GM23338 (cell line): ENCODE measurements around the gene ZMAT5.

ENCODE experiments used
- CREB1 ChIP-seq: fragments of 250-450 bp; sonication (Bioruptor Pico); IDR thresholded peaks from 2 replicates; pipeline ENCODE4 v1.5.0; 2020; ENCODE audit warnings: low read depth, mild to moderate bottlenecking, moderate library complexity
- ETS1 ChIP-seq: IDR thresholded peaks from 2 replicates; pipeline ENCODE4 v1.6.1; 2016; ENCODE audit warnings: antibody characterized with exemption
- EZH2 ChIP-seq: fragments of 200-600 bp; sonication (generic); IDR thresholded peaks from one replicate; pipeline ENCODE4 v1.8.0; 2017; ENCODE audit warnings: antibody characterized with exemption, mild to moderate bottlenecking, low read depth; ENCODE audit not compliant: unreplicated experiment
- EZH2phosphoT487 ChIP-seq: fragments of 200-600 bp; sonication (generic); IDR thresholded peaks from one replicate; pipeline ENCODE4 v1.8.1; 2018; ENCODE audit warnings: antibody characterized with exemption; ENCODE audit not compliant: unreplicated experiment
- JUNB ChIP-seq: IDR thresholded peaks from one replicate; pipeline ENCODE4 v1.6.1; 2016; ENCODE audit warnings: antibody characterized with exemption; ENCODE audit not compliant: unreplicated experiment
- NANOG ChIP-seq: IDR thresholded peaks from 2 replicates; pipeline ENCODE4 v1.6.1; 2016; ENCODE audit warnings: antibody characterized with exemption, borderline replicate concordance
- POLR2AphosphoS5 ChIP-seq: IDR thresholded peaks from 2 replicates; pipeline ENCODE4 v1.6.1; 2016; ENCODE audit warnings: antibody characterized with exemption, low read depth
- REST ChIP-seq: IDR thresholded peaks from one replicate; pipeline ENCODE4 v1.6.1; 2018; ENCODE audit warnings: antibody characterized with exemption; ENCODE audit not compliant: unreplicated experiment
- STAT1 ChIP-seq: IDR thresholded peaks from one replicate; pipeline ENCODE4 v1.6.1; 2016; ENCODE audit warnings: antibody characterized with exemption; ENCODE audit not compliant: unreplicated experiment
- ZNF114 ChIP-seq: fragments of 250-450 bp; sonication (Bioruptor Pico); IDR thresholded peaks from 2 replicates; pipeline ENCODE4 v1.5.0; 2020; ENCODE audit warnings: mild to moderate bottlenecking, moderate library complexity
- ZNF331 ChIP-seq: fragments of 250-450 bp; sonication (Bioruptor Pico); IDR thresholded peaks from 2 replicates; pipeline ENCODE4 v1.5.0; 2020; ENCODE audit warnings: low read depth, mild to moderate bottlenecking, moderate library complexity
- TF ChIP-seq, protein P1 (sequence below), 2 experiments: fragments of 200-600 bp in 1 of 2; sonication (generic) in 1 of 2; conservative IDR thresholded peaks; 2 replicates each; pipeline versions ENCODE4 v1.5.1 to v1.6.1; 2016 to 2017; ENCODE audit warnings: antibody characterized with exemption in 2 of 2, low read depth in 2 of 2, mild to moderate bottlenecking in 2 of 2, moderate library complexity in 1 of 2
- TF ChIP-seq, protein P2 (sequence below): fragments of 250-450 bp; sonication (Bioruptor Pico); IDR thresholded peaks from 2 replicates; pipeline ENCODE4 v1.5.0; 2020; ENCODE audit warnings: mild to moderate bottlenecking, moderate library complexity

DNA sequence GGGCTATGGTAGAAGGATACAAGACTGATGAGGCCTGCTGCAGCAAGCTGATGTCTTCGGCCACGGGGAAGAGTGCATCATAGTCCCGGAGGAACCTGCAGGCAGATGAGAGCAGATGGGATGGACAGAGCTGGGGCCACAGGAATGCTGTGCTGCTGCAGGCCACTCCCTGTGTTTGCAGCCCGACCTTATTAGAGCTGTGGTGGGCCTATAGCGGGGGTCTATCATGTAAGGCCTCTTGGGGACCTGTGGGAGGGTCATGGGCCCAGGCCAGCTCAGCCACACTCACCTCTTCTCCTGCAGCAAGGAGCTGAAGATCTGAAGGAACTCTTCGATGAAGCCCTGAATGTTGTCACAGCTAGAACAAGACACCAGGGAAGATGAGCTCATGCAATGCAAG lies 39.4 kb upstream of the ZMAT5 start:
- TF ChIP-seq EZH2: no peak
- TF ChIP-seq, protein P1, sequence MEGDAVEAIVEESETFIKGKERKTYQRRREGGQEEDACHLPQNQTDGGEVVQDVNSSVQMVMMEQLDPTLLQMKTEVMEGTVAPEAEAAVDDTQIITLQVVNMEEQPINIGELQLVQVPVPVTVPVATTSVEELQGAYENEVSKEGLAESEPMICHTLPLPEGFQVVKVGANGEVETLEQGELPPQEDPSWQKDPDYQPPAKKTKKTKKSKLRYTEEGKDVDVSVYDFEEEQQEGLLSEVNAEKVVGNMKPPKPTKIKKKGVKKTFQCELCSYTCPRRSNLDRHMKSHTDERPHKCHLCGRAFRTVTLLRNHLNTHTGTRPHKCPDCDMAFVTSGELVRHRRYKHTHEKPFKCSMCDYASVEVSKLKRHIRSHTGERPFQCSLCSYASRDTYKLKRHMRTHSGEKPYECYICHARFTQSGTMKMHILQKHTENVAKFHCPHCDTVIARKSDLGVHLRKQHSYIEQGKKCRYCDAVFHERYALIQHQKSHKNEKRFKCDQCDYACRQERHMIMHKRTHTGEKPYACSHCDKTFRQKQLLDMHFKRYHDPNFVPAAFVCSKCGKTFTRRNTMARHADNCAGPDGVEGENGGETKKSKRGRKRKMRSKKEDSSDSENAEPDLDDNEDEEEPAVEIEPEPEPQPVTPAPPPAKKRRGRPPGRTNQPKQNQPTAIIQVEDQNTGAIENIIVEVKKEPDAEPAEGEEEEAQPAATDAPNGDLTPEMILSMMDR (conservative IDR thresholded peaks at IDR 0.05; ENCODE audit: low read depth in 2 of 2): no peak
- TF ChIP-seq JUNB: no peak
- TF ChIP-seq POLR2AphosphoS5: no peak
- no peak for TF ChIP-seq EZH2phosphoT487
- TF ChIP-seq REST: no peak
- no peak for TF ChIP-seq CREB1
- TF ChIP-seq STAT1: no peak
- TF ChIP-seq ETS1: no peak
- no peak for TF ChIP-seq NANOG
- no peak for TF ChIP-seq ZNF114 (CRISPR knock-in tag)
- TF ChIP-seq, protein P2, sequence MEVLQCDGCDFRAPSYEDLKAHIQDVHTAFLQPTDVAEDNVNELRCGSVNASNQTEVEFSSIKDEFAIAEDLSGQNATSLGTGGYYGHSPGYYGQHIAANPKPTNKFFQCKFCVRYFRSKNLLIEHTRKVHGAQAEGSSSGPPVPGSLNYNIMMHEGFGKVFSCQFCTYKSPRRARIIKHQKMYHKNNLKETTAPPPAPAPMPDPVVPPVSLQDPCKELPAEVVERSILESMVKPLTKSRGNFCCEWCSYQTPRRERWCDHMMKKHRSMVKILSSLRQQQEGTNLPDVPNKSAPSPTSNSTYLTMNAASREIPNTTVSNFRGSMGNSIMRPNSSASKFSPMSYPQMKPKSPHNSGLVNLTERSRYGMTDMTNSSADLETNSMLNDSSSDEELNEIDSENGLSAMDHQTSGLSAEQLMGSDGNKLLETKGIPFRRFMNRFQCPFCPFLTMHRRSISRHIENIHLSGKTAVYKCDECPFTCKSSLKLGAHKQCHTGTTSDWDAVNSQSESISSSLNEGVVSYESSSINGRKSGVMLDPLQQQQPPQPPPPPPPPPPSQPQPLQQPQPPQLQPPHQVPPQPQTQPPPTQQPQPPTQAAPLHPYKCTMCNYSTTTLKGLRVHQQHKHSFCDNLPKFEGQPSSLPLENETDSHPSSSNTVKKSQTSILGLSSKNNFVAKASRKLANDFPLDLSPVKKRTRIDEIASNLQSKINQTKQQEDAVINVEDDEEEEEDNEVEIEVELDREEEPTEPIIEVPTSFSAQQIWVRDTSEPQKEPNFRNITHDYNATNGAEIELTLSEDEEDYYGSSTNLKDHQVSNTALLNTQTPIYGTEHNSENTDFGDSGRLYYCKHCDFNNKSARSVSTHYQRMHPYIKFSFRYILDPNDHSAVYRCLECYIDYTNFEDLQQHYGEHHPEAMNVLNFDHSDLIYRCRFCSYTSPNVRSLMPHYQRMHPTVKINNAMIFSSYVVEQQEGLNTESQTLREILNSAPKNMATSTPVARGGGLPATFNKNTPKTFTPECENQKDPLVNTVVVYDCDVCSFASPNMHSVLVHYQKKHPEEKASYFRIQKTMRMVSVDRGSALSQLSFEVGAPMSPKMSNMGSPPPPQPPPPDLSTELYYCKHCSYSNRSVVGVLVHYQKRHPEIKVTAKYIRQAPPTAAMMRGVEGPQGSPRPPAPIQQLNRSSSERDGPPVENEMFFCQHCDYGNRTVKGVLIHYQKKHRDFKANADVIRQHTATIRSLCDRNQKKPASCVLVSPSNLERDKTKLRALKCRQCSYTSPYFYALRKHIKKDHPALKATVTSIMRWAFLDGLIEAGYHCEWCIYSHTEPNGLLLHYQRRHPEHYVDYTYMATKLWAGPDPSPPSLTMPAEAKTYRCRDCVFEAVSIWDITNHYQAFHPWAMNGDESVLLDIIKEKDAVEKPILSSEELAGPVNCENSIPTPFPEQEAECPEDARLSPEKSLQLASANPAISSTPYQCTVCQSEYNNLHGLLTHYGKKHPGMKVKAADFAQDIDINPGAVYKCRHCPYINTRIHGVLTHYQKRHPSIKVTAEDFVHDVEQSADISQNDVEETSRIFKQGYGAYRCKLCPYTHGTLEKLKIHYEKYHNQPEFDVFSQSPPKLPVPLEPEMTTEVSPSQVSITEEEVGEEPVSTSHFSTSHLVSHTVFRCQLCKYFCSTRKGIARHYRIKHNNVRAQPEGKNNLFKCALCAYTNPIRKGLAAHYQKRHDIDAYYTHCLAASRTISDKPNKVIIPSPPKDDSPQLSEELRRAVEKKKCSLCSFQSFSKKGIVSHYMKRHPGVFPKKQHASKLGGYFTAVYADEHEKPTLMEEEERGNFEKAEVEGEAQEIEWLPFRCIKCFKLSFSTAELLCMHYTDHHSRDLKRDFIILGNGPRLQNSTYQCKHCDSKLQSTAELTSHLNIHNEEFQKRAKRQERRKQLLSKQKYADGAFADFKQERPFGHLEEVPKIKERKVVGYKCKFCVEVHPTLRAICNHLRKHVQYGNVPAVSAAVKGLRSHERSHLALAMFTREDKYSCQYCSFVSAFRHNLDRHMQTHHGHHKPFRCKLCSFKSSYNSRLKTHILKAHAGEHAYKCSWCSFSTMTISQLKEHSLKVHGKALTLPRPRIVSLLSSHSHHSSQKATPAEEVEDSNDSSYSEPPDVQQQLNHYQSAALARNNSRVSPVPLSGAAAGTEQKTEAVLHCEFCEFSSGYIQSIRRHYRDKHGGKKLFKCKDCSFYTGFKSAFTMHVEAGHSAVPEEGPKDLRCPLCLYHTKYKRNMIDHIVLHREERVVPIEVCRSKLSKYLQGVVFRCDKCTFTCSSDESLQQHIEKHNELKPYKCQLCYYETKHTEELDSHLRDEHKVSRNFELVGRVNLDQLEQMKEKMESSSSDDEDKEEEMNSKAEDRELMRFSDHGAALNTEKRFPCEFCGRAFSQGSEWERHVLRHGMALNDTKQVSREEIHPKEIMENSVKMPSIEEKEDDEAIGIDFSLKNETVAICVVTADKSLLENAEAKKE (CRISPR knock-in tag): no peak
- TF ChIP-seq ZNF331 (CRISPR knock-in tag): no peak
